GM06990 (cell line): ENCODE data around the gene CRLF1.

Experiments used
- DNase-seq: peaks from one replicate; pipeline ENCODE4 v3.0.0-alpha.2; 2011; ENCODE audit not compliant: insufficient read length; ENCODE audit errors: extremely low read depth
- H3K27me3 ChIP-seq: replicated peaks from 2 replicates; pipeline ENCODE4 v1.6.0; 2011; ENCODE audit warnings: low read length; ENCODE audit not compliant: control insufficient read depth, insufficient read depth
- H3K36me3 ChIP-seq: 2 replicates; pipeline ENCODE4 v1.5.1; 2011; ENCODE audit warnings: low read length; ENCODE audit not compliant: control insufficient read depth, insufficient read depth
- H3K4me3 ChIP-seq: replicated peaks from 2 replicates; pipeline ENCODE4 v1.5.1; 2011; ENCODE audit warnings: low read depth, mild to moderate bottlenecking, control low read depth, low read length
- TF ChIP-seq, protein P1 (sequence below): IDR thresholded peaks from 2 replicates; pipeline ENCODE4 v1.5.1; 2011; ENCODE audit warnings: low read length, control low read depth, mild to moderate bottlenecking, inconsistent platforms; ENCODE audit not compliant: insufficient read depth, poor library complexity, severe bottlenecking

CRLF1 gene

GRCh38 chr19:18597809-18598660 is 8.6 kb downstream of the CRLF1 start:
- Histone ChIP-seq H3K4me3 (no peak overlapping the region), H3K36me3 (no peaks in the 10 kb centered on the region), H3K27me3 (no peaks in the 10 kb centered on the region; the same call in 1 of the 2 replicates)
- TF ChIP-seq, protein P1, sequence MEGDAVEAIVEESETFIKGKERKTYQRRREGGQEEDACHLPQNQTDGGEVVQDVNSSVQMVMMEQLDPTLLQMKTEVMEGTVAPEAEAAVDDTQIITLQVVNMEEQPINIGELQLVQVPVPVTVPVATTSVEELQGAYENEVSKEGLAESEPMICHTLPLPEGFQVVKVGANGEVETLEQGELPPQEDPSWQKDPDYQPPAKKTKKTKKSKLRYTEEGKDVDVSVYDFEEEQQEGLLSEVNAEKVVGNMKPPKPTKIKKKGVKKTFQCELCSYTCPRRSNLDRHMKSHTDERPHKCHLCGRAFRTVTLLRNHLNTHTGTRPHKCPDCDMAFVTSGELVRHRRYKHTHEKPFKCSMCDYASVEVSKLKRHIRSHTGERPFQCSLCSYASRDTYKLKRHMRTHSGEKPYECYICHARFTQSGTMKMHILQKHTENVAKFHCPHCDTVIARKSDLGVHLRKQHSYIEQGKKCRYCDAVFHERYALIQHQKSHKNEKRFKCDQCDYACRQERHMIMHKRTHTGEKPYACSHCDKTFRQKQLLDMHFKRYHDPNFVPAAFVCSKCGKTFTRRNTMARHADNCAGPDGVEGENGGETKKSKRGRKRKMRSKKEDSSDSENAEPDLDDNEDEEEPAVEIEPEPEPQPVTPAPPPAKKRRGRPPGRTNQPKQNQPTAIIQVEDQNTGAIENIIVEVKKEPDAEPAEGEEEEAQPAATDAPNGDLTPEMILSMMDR: no peak
- DNase-seq: no peak

DNA sequence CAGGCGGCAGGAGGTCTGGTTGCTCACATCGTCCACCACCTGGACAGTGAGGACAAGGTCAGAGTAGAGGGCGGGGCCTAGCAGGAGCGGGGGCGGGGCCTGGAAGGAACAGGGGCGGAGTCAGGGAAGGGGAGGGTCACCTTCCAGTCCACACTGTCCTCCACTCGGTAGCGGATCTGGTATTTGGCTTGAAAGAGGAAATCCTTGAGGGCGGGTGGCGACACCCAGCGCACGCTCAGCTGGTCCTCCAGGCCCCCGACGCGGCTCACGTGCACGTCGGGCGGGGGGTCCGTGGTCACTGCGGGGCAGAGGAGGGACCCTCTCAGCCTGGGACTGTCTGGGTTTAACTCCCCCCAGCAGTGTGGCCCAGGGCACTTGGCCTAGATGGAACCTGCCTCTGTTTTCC is 9.8 kb downstream of the CRLF1 start:
- Histone ChIP-seq H3K4me3 (no peak overlapping the region), H3K27me3 (no peaks in the 10 kb centered on the region; the same call in 1 of the 2 replicates), H3K36me3 (no peaks in the 10 kb centered on the region)
- DNase-seq: no peak
- TF ChIP-seq, protein P1: no peak

DNA sequence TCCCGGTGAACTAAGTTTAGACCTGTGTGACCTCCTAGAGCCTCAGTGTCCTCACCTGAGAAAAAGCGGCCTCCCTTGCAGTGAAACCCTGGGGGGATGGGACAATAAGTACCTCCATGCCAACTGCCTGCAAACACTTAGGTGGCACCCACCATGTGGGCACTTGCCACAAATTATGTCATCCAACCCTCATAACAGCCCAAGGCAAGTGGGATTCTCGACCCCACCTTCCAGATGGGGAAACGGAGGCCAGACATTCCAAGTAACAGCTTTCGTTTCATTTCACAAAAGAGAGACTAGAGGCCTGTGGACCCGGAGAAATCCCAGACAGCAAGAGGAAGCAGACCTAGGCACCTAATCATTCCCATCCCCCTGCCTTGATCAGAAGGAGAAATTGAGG is 11.1 kb downstream of the CRLF1 start:
- TF ChIP-seq, protein P1: no peak
- peaks cover 4% of the 10 kb centered on the region for H3K36me3 ChIP-seq
- no peaks in the 10 kb centered on the region; the same call in 1 of the 2 replicates for H3K27me3 ChIP-seq
- no peak for DNase-seq
- no peak overlapping the region for H3K4me3 ChIP-seq

- peak overlapping the region; percentile 28; the same call in 1 of the 2 replicates for H3K4me3 ChIP-seq
- H3K36me3 ChIP-seq: peaks cover 4% of the 10 kb centered on the region
- no peaks in the 10 kb centered on the region; the same call in 1 of the 2 replicates for H3K27me3 ChIP-seq
- TF ChIP-seq, protein P1: no peak
- no peak for DNase-seq
Observed at GRCh38 chr19:18594824-18595373, 11.7 kb downstream of the CRLF1 start.

- TF ChIP-seq, protein P1: peak; percentile 45
- DNase-seq: peak; percentile 80
- Histone ChIP-seq H3K27me3 (no peaks in the 10 kb centered on the region), H3K4me3 (peak overlapping the region; percentile 28), H3K36me3 (peaks cover 4% of the 10 kb centered on the region)
Observed at GRCh38 chr19:18594096-18594823, 12.3 kb downstream of the CRLF1 start.
